IPS DF 6.9 (cell line): ENCODE data around the gene CDH23.

Experiments used
- DNase-seq: peaks from one replicate; pipeline ENCODE4 v3.0.0-alpha.2; 2013; ENCODE audit warnings: low read depth, low spot score
- H3K27ac ChIP-seq: one replicate; pipeline ENCODE4 v1.5.1; 2013; ENCODE audit warnings: low read length, control low read depth
- H3K27me3 ChIP-seq: 2 replicates; pipeline ENCODE4 v1.6.1; 2013; ENCODE audit warnings: mild to moderate bottlenecking, low read length; ENCODE audit not compliant: control insufficient read depth, insufficient read depth
- H3K36me3 ChIP-seq: 2 replicates; pipeline ENCODE4 v1.6.1; 2013; ENCODE audit warnings: low read length; ENCODE audit not compliant: control insufficient read depth, insufficient read depth
- H3K4me1 ChIP-seq: 2 replicates; pipeline ENCODE4 v1.6.1; 2013; ENCODE audit warnings: low read length; ENCODE audit not compliant: control insufficient read depth, insufficient read depth
- H3K4me3 ChIP-seq: 2 replicates; pipeline ENCODE4 v1.5.1; 2013; ENCODE audit warnings: mild to moderate bottlenecking, low read length
- H3K9me3 ChIP-seq: 2 replicates; pipeline ENCODE4 v1.6.1; 2013; ENCODE audit warnings: low read length, inconsistent platforms; ENCODE audit not compliant: control insufficient read depth, insufficient read depth
- WGBS: extraction: QIAGEN DNeasy Blood & Tissue Kit; methylation state at CpG from one replicate; pipeline ENCODE4 v1.1.7; 2013; ENCODE audit warnings: mixed read lengths, missing lambda C conversion rate; ENCODE audit not compliant: insufficient read length, insufficient coverage; 5-methylcytosine and 5-hydroxymethylcytosine counted together

Gene CDH23

DNA sequence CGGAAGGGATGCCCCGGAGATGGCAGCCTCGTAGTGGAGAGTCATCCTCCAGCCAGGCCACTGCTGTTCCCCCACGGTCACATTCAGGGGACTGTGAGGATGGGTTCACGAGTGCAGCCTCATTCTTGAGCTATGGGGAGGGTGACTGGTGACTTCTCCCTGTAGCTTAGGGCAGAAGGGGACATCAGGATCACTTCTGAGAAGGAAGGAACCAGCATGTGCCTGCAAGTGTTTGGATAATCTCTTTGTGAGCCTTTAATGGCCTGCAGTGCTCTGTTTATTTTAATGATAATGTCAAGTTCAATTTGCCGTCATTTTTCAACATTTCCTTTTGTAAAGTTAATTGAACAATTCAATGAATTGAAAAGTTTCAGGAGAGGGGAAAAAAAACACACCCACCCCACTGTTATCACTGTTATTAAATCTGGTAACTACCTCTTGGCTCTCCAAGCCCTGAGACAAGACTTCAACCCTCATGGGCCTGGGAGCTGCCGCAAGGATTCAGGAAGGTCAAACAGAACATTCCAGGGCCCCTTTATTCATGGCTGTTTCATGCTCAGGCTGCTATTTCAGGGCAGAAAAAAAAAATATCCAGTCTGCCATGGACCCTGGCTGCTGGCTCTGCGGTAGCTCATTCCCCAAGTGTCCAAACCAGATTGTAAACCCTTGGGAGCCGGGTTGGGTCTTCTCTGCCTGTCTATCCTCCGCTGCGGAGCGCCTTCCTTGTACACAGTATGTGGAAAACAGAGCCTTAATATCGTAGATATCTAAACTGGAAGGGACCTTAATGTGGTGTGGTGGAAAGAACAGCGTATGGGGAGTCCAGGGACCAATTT lies 100.4 kb downstream of the CDH23 start:
- DNase-seq, result no peak
- H3K27me3 ChIP-seq, result peaks cover 14% of the 10 kb centered on the region
- H3K4me1 ChIP-seq, result peaks cover 2% of the 10 kb centered on the region
- H3K9me3 ChIP-seq, result no peaks in the 10 kb centered on the region
- WGBS, result no CpG with 5 or more reads among the region's 14 CpGs
- no peak overlapping the region for H3K27ac ChIP-seq
- no peaks in the 10 kb centered on the region for H3K36me3 ChIP-seq
- no peak overlapping the region for H3K4me3 ChIP-seq

GRCh38 chr10:71497763-71498326 lies 101.1 kb downstream of the CDH23 start:
- Histone ChIP-seq H3K27me3 (peaks cover 14% of the 10 kb centered on the region), H3K4me1 (peaks cover 2% of the 10 kb centered on the region), H3K9me3 (no peaks in the 10 kb centered on the region), H3K4me3 (no peak overlapping the region), H3K27ac (no peak overlapping the region), H3K36me3 (no peaks in the 10 kb centered on the region)
- WGBS, result no CpG with 5 or more reads among the region's 9 CpGs
- no peak for DNase-seq

- DNase-seq, result no peak
- no CpG with 5 or more reads among the region's 4 CpGs for WGBS
- Histone ChIP-seq H3K9me3 (no peaks in the 10 kb centered on the region), H3K4me3 (no peak overlapping the region), H3K36me3 (no peaks in the 10 kb centered on the region), H3K27ac (no peak overlapping the region), H3K4me1 (peaks cover 2% of the 10 kb centered on the region), H3K27me3 (peaks cover 12% of the 10 kb centered on the region)
Observed at GRCh38 chr10:71501402-71501801, 104.7 kb downstream of the CDH23 start.

GRCh38 chr10:71502190-71502589 lies 105.5 kb downstream of the CDH23 start:
- Histone ChIP-seq H3K4me3 (no peak overlapping the region), H3K36me3 (no peaks in the 10 kb centered on the region), H3K9me3 (no peaks in the 10 kb centered on the region), H3K27ac (no peak overlapping the region), H3K27me3 (peaks cover 12% of the 10 kb centered on the region), H3K4me1 (no peaks in the 10 kb centered on the region; the same call in 1 of the 2 replicates)
- WGBS, result no CpG with 5 or more reads among the region's 1 CpG
- DNase-seq, result no peak

GRCh38 chr10:71502851-71503250 lies 106.1 kb downstream of the CDH23 start:
- H3K36me3 ChIP-seq, result no peaks in the 10 kb centered on the region
- no peak overlapping the region for H3K27ac ChIP-seq
- DNase-seq, result no peak
- no peaks in the 10 kb centered on the region; the same call in 1 of the 2 replicates for H3K4me1 ChIP-seq
- WGBS, result no CpG with 5 or more reads among the region's 5 CpGs
- peaks cover 12% of the 10 kb centered on the region for H3K27me3 ChIP-seq
- no peaks in the 10 kb centered on the region for H3K9me3 ChIP-seq
- H3K4me3 ChIP-seq, result no peak overlapping the region

DNA sequence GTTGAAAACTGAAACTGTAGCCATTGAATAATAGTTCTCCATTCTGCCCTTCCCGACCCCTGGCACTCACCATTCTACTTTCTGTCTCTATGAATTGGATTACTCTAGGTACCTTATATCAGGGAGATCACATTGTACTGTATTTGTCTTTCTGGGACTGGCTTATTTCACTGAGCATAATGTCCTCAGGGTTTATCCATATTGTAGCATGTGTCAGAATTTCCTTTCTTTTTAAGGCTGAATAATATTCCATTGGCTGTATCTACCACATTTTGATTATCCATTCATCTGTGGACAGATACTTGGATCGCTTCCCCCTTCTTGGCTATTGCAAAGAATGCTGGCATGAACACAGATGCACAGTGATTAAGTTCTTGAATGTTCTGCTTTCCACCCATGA lies 107.4 kb downstream of the CDH23 start:
- no CpG with 5 or more reads among the region's 2 CpGs for WGBS
- no peak overlapping the region for H3K4me3 ChIP-seq
- no peaks in the 10 kb centered on the region for H3K36me3 ChIP-seq
- DNase-seq, result no peak
- no peaks in the 10 kb centered on the region for H3K27me3 ChIP-seq
- no peak overlapping the region for H3K27ac ChIP-seq
- H3K4me1 ChIP-seq, result no peaks in the 10 kb centered on the region; the same call in 1 of the 2 replicates
- H3K9me3 ChIP-seq, result no peaks in the 10 kb centered on the region

DNA sequence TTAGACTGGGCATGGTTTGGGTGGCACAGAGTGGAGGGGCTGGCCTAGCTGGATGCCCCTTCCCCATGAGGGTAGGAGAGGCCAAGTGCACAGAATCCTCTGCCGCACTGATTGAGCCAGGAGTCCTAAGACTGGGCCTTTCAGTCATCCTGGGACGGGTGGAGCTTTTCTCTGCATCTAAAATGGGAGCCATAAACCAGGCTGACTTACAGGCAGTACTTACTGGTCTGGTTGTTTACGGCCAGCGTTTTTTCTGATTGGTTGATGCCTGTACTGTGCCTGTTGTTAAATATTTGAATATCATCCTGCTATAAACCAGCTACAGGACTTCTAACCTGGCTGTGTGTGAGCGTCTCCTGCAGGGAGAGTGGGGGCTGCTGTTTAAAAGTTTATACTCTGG lies 107.8 kb downstream of the CDH23 start:
- H3K9me3 ChIP-seq, result no peaks in the 10 kb centered on the region
- WGBS, result no CpG with 5 or more reads among the region's 5 CpGs
- H3K4me1 ChIP-seq, result no peaks in the 10 kb centered on the region; the same call in 1 of the 2 replicates
- H3K27me3 ChIP-seq, result no peaks in the 10 kb centered on the region
- H3K4me3 ChIP-seq, result no peak overlapping the region
- H3K36me3 ChIP-seq, result no peaks in the 10 kb centered on the region
- no peak overlapping the region for H3K27ac ChIP-seq
- DNase-seq, result no peak

GRCh38 chr10:71505862-71506261 lies 109.1 kb downstream of the CDH23 start:
- Histone ChIP-seq H3K4me3 (no peak overlapping the region), H3K36me3 (no peaks in the 10 kb centered on the region), H3K27ac (no peak overlapping the region), H3K4me1 (no peaks in the 10 kb centered on the region; the same call in 1 of the 2 replicates), H3K27me3 (no peaks in the 10 kb centered on the region), H3K9me3 (no peaks in the 10 kb centered on the region)
- no peak for DNase-seq
- WGBS, result no CpG with 5 or more reads among the region's 3 CpGs

GRCh38 chr10:71509444-71509843 lies 112.7 kb downstream of the CDH23 start:
- no peak overlapping the region for H3K27ac ChIP-seq
- no peaks in the 10 kb centered on the region; the same call in 1 of the 2 replicates for H3K4me1 ChIP-seq
- no peak overlapping the region for H3K4me3 ChIP-seq
- no peak for DNase-seq
- H3K36me3 ChIP-seq, result no peaks in the 10 kb centered on the region
- no peaks in the 10 kb centered on the region for H3K27me3 ChIP-seq
- no CpG with 5 or more reads among the region's 2 CpGs for WGBS
- H3K9me3 ChIP-seq, result no peaks in the 10 kb centered on the region

GRCh38 chr10:71511206-71511605 lies 114.5 kb downstream of the CDH23 start:
- Histone ChIP-seq H3K27ac (no peak overlapping the region), H3K4me1 (no peaks in the 10 kb centered on the region; the same call in 1 of the 2 replicates), H3K9me3 (no peaks in the 10 kb centered on the region), H3K27me3 (no peaks in the 10 kb centered on the region), H3K4me3 (no peak overlapping the region), H3K36me3 (no peaks in the 10 kb centered on the region)
- WGBS, result no CpG with 5 or more reads among the region's 4 CpGs
- no peak for DNase-seq
